ENCODE data around the gene CNPY1. TPM values are rescaled to one million over a fixed set of nuclear protein-coding genes. Genes with fewer than 3 reads are reported as not detected.
"Not testable (repeated sequence)": the region's sequence is repeated elsewhere in the genome, so short reads cannot be mapped to it uniquely, and the experiment has no call there.

The CNPY1 gene
- polyA plus RNA-seq, 1 experiment, result not detected

- DNase-seq (ENCODE audit: low read depth, low spot score), result no peak
- TF ChIP-seq CTCF (IDR thresholded peaks at IDR 0.05; ENCODE audit: low read depth, low read length), result no peak
- CTCF ChIA-PET, result no interaction called here
- POLR2A ChIA-PET, result no interaction called here
- Histone ChIP-seq H3K9me3 (ENCODE audit: control insufficient read depth, insufficient read depth, low read length) (no peaks in the 10 kb centered on the region), H3K4me3 (ENCODE audit: low read depth, low read length) (no peak overlapping the region), H3K27me3 (ENCODE audit: control insufficient read depth, insufficient read depth, low read length) (peaks cover 2% of the 10 kb centered on the region), H3K27ac (ENCODE audit: low read depth, low read length) (no peak overlapping the region)
Measured at GRCh38 chr7:155521743-155522398, 24.5 kb downstream of the CNPY1 start.

GRCh38 chr7:155521007-155521742, 25.2 kb downstream of the CNPY1 start:
- no peak overlapping the region for H3K4me3 ChIP-seq (ENCODE audit: low read depth, low read length)
- no peak overlapping the region for H3K27ac ChIP-seq (ENCODE audit: low read depth, low read length)
- DNase-seq (ENCODE audit: low read depth, low spot score), result no peak
- POLR2A ChIA-PET, result no interaction called here
- H3K27me3 ChIP-seq (ENCODE audit: control insufficient read depth, insufficient read depth, low read length), result peaks cover 4% of the 10 kb centered on the region
- no peaks in the 10 kb centered on the region; the same call in 1 of the 2 replicates for H3K9me3 ChIP-seq (ENCODE audit: control insufficient read depth, insufficient read depth, low read length)
- CTCF ChIA-PET, result interaction anchor here (1.3 kb wide), 1 partner anchor 76 kb away, joined by 3 read pairs; no protein-coding TSS in a partner anchor
- TF ChIP-seq CTCF (IDR thresholded peaks at IDR 0.05; ENCODE audit: low read depth, low read length), result no peak

- TF ChIP-seq CTCF (IDR thresholded peaks at IDR 0.05; ENCODE audit: low read depth, low read length), result no peak
- Histone ChIP-seq H3K9me3 (ENCODE audit: control insufficient read depth, insufficient read depth, low read length) (no peaks in the 10 kb centered on the region; the same call in 1 of the 2 replicates), H3K27me3 (ENCODE audit: control insufficient read depth, insufficient read depth, low read length) (peaks cover 4% of the 10 kb centered on the region), H3K4me3 (ENCODE audit: low read depth, low read length) (no peak overlapping the region), H3K27ac (ENCODE audit: low read depth, low read length) (no peak overlapping the region)
- no peak for DNase-seq (ENCODE audit: low read depth, low spot score)
- CTCF ChIA-PET, result interaction anchor here (1.3 kb wide), 1 partner anchor 77 kb away, joined by 3 read pairs; no protein-coding TSS in a partner anchor
- POLR2A ChIA-PET, result no interaction called here
Measured at GRCh38 chr7:155520114-155520513, 26.2 kb downstream of the CNPY1 start.

GRCh38 chr7:155519358-155519757, 27.0 kb downstream of the CNPY1 start:
- DNase-seq (ENCODE audit: low read depth, low spot score); CTCF ChIA-PET; H3K27me3 ChIP-seq (ENCODE audit: control insufficient read depth, insufficient read depth, low read length); H3K4me3 ChIP-seq (ENCODE audit: low read depth, low read length); H3K27ac ChIP-seq (ENCODE audit: low read depth, low read length); H3K9me3 ChIP-seq (ENCODE audit: control insufficient read depth, insufficient read depth, low read length); POLR2A ChIA-PET: not testable (repeated sequence)

GRCh38 chr7:155518633-155519032, 27.7 kb downstream of the CNPY1 start:
- POLR2A ChIA-PET, result no interaction called here

More at GRCh38 chr7:155518633-155519032, 27.7 kb downstream of the CNPY1 start:
- no peak overlapping the region for H3K27ac ChIP-seq (ENCODE audit: low read depth, low read length)
- H3K9me3 ChIP-seq (ENCODE audit: control insufficient read depth, insufficient read depth, low read length), result no peaks in the 10 kb centered on the region; the same call in 1 of the 2 replicates
- peaks cover 7% of the 10 kb centered on the region for H3K27me3 ChIP-seq (ENCODE audit: control insufficient read depth, insufficient read depth, low read length)
- DNase-seq (ENCODE audit: low read depth, low spot score), result no peak
- H3K4me3 ChIP-seq (ENCODE audit: low read depth, low read length), result no peak overlapping the region
- CTCF ChIA-PET, result interaction anchor here (0.5 kb wide), 1 partner anchor 328 kb away, joined by 6 read pairs; no protein-coding TSS in a partner anchor
- TF ChIP-seq CTCF (IDR thresholded peaks at IDR 0.05; ENCODE audit: low read depth, low read length), result no peak

Data from AG04450 (cell line).